ENCODE data around the gene TNS2.

GRCh38 chr12:53105712-53106439, 56.0 kb downstream of the TNS2 start:
- no peak for TF ChIP-seq POLR2A (IDR thresholded peaks at IDR 0.05; ENCODE audit: low read depth, low read length)
- no peak for TF ChIP-seq TAF1 (IDR thresholded peaks at IDR 0.05; ENCODE audit: low read depth, low read length)
- no peak for TF ChIP-seq POLR2AphosphoS5 (IDR thresholded peaks at IDR 0.05; ENCODE audit: low read depth, low read length)
- no peak for TF ChIP-seq PAX5 (IDR thresholded peaks at IDR 0.05; ENCODE audit: insufficient read depth, low read length, severe bottlenecking)
- no peak for TF ChIP-seq SPI1 (IDR thresholded peaks at IDR 0.05; ENCODE audit: low read depth, low read length)
- no peak for TF ChIP-seq POU2F2 (IDR thresholded peaks at IDR 0.05; ENCODE audit: low read depth, low read length)

Measured in GM12891 (cell line).